ENCODE results near the gene GPBP1. TPM values are rescaled to one million over a fixed set of nuclear protein-coding genes. Genes with fewer than 3 reads are reported as not detected.
"Not testable (repeated sequence)": the region's sequence is repeated elsewhere in the genome, so short reads cannot be mapped to it uniquely, and the experiment has no call there.

GPBP1 gene
- total RNA-seq, 1 experiment from 2014 or later: 112 TPM

DNA sequence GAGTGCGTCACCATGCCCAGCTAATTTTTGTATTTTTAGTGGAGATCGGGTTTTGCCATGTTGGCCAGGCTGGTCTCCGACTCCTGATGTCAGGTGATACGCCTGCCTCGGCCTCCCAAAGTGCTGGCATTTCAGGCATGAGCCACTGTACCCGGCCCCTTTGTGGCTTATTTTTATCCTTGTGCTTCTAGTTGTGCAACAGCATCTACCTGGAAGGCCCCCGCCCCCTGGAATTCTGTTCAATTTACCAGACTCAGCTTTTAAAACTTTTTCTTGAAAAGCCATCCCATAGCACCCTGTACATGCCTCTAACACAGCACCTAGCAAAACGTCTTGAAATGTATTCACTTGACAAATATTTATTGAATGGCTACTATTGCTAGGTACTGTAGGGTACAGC lies 9.7 kb upstream of the GPBP1 start:
- DNase-seq: no peak
- Histone ChIP-seq H3K23me2 (ENCODE audit: insufficient read length, low read depth, low read length, poor library complexity, severe bottlenecking) (no peaks in the 10 kb centered on the region), H2BK5ac (ENCODE audit: insufficient read length, low read length) (no peak overlapping the region), H3K27me3 (ENCODE audit: insufficient read depth, low read length) (no peaks in the 10 kb centered on the region), H2AFZ (ENCODE audit: low read length) (no peak overlapping the region), H3K27ac (ENCODE audit: insufficient read length, low read depth, low read length) (no peak overlapping the region), H3K9me3 (ENCODE audit: control insufficient read depth, low read depth, low read length) (no peaks in the 10 kb centered on the region), H4K20me1 (ENCODE audit: control insufficient read depth, insufficient read depth, insufficient read length) (no peaks in the 10 kb centered on the region), H3K9ac (ENCODE audit: extremely low read depth, insufficient read length, low read length) (no peak overlapping the region), H4K5ac (ENCODE audit: insufficient read length, low read depth, low read length) (no peak overlapping the region), H3K4me2 (ENCODE audit: insufficient read depth, insufficient read length, low read length) (no peak overlapping the region), H2BK12ac (ENCODE audit: insufficient read length, low read depth, low read length) (no peak overlapping the region), H3K14ac (ENCODE audit: insufficient read depth, low read length) (no peak overlapping the region), H2BK120ac (ENCODE audit: low read depth, low read length, poor library complexity, severe bottlenecking) (no peak overlapping the region), H2AK5ac (ENCODE audit: insufficient read length, low read length) (no peak overlapping the region), H4K91ac (ENCODE audit: insufficient read length, low read depth, low read length) (no peak overlapping the region), H3K23ac (ENCODE audit: insufficient read length, low read depth, low read length) (no peak overlapping the region), H3K4ac (ENCODE audit: low read depth, low read length) (no peak overlapping the region), H3K18ac (ENCODE audit: insufficient read length, low read depth, low read length) (no peak overlapping the region), H4K8ac (replicated peaks; ENCODE audit: insufficient read length, low read depth, low read length) (no peak overlapping the region), H2BK20ac (ENCODE audit: low read depth, low read length, poor library complexity, severe bottlenecking) (no peak overlapping the region), H3K56ac (ENCODE audit: insufficient read length, low read depth, low read length) (no peak overlapping the region), H3K4me1 (ENCODE audit: insufficient read depth, low read length) (no peaks in the 10 kb centered on the region), H3K79me2 (ENCODE audit: insufficient read depth, low read length) (no peaks in the 10 kb centered on the region), H2BK15ac (ENCODE audit: low read depth, low read length) (no peak overlapping the region), H3T11ph (ENCODE audit: low read length) (no peak overlapping the region), H3K79me1 (ENCODE audit: insufficient read depth, low read depth, low read length, poor library complexity, severe bottlenecking) (no peaks in the 10 kb centered on the region)
- Mint-ChIP-seq H3K4me3 (no peak overlapping the region), H3K9me3 (no peaks in the 10 kb centered on the region), H3K36me3 (ENCODE audit: insufficient read depth in 1 of 3, low read depth in 3 of 3) (no peaks in the 10 kb centered on the region), H3K27me3 (ENCODE audit: low read depth) (no peaks in the 10 kb centered on the region), H3K4me1 (0 out of 4 replicates have a peak, but pooled peaks cover 0 to 4% of the 10 kb centered on the region in 2 experiments), H3K27ac (no peak overlapping the region)
- TF ChIP-seq, protein P1, sequence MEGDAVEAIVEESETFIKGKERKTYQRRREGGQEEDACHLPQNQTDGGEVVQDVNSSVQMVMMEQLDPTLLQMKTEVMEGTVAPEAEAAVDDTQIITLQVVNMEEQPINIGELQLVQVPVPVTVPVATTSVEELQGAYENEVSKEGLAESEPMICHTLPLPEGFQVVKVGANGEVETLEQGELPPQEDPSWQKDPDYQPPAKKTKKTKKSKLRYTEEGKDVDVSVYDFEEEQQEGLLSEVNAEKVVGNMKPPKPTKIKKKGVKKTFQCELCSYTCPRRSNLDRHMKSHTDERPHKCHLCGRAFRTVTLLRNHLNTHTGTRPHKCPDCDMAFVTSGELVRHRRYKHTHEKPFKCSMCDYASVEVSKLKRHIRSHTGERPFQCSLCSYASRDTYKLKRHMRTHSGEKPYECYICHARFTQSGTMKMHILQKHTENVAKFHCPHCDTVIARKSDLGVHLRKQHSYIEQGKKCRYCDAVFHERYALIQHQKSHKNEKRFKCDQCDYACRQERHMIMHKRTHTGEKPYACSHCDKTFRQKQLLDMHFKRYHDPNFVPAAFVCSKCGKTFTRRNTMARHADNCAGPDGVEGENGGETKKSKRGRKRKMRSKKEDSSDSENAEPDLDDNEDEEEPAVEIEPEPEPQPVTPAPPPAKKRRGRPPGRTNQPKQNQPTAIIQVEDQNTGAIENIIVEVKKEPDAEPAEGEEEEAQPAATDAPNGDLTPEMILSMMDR (conservative IDR thresholded peaks at IDR 0.05): no peak
- no CpG with 5 or more reads among the region's 8 CpGs for WGBS (ENCODE audit: extremely low coverage, insufficient read length, low lambda C conversion rate)

DNA sequence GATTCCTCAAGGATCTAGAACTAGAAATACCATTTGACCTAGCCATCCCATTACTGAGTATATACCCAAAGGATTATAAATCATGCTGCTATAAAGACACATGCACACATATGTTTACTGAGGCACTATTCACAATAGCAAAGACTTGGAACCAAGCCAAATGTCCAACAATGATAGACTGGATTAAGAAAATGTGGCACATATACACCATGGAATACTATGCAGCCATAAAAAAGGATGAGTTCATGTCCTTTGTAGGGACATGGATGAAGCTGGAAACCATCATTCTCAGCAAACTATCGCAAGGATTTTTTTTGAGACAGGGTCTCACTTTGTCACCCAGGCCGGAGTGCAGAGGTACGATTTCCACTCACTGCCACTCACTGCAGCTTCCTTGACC lies 8.7 kb upstream of the GPBP1 start:
- H2BK12ac ChIP-seq (ENCODE audit: insufficient read length, low read depth, low read length); H2AFZ ChIP-seq (ENCODE audit: low read length); H3K36me3 Mint-ChIP-seq (ENCODE audit: insufficient read depth in 1 of 3, low read depth in 3 of 3); H4K8ac ChIP-seq (replicated peaks; ENCODE audit: insufficient read length, low read depth, low read length); H4K20me1 ChIP-seq (ENCODE audit: control insufficient read depth, insufficient read depth, insufficient read length); H3K27me3 ChIP-seq (ENCODE audit: insufficient read depth, low read length); DNase-seq; H3K4me1 ChIP-seq (ENCODE audit: insufficient read depth, low read length); H2BK20ac ChIP-seq (ENCODE audit: low read depth, low read length, poor library complexity, severe bottlenecking); H3K4ac ChIP-seq (ENCODE audit: low read depth, low read length); H2BK15ac ChIP-seq (ENCODE audit: low read depth, low read length); H3K23me2 ChIP-seq (ENCODE audit: insufficient read length, low read depth, low read length, poor library complexity, severe bottlenecking); H3K27ac Mint-ChIP-seq; H3K18ac ChIP-seq (ENCODE audit: insufficient read length, low read depth, low read length); H3K56ac ChIP-seq (ENCODE audit: insufficient read length, low read depth, low read length); H3K79me1 ChIP-seq (ENCODE audit: insufficient read depth, low read depth, low read length, poor library complexity, severe bottlenecking); H3K14ac ChIP-seq (ENCODE audit: insufficient read depth, low read length); H3K23ac ChIP-seq (ENCODE audit: insufficient read length, low read depth, low read length); H2AK5ac ChIP-seq (ENCODE audit: insufficient read length, low read length); H4K91ac ChIP-seq (ENCODE audit: insufficient read length, low read depth, low read length); H3K27me3 Mint-ChIP-seq (ENCODE audit: low read depth); H3K4me2 ChIP-seq (ENCODE audit: insufficient read depth, insufficient read length, low read length); H3K79me2 ChIP-seq (ENCODE audit: insufficient read depth, low read length); H3K4me3 Mint-ChIP-seq; H3K9ac ChIP-seq (ENCODE audit: extremely low read depth, insufficient read length, low read length); H2BK5ac ChIP-seq (ENCODE audit: insufficient read length, low read length); H3K27ac ChIP-seq (ENCODE audit: insufficient read length, low read depth, low read length); H4K5ac ChIP-seq (ENCODE audit: insufficient read length, low read depth, low read length); H3T11ph ChIP-seq (ENCODE audit: low read length); H3K9me3 Mint-ChIP-seq; H3K9me3 ChIP-seq (ENCODE audit: control insufficient read depth, low read depth, low read length); H2BK120ac ChIP-seq (ENCODE audit: low read depth, low read length, poor library complexity, severe bottlenecking); H3K4me1 Mint-ChIP-seq: not testable (repeated sequence)
- no CpG with 5 or more reads among the region's 3 CpGs for WGBS (ENCODE audit: extremely low coverage, insufficient read length, low lambda C conversion rate)
